GM18508 (cell line): ENCODE results near the gene NPIPA3.
"Not testable (repeated sequence)": the region's sequence is repeated elsewhere in the genome, so short reads cannot be mapped to it uniquely, and the experiment has no call there.

Source experiments
- ATAC-seq: cut with Tn5 transposase; IDR thresholded peaks from one replicate; pipeline ENCODE4 v1.9.1; 2021; ENCODE audit warnings: moderate number of reproducible peaks; ENCODE audit not compliant: insufficient read depth, unreplicated experiment

Gene NPIPA3

GRCh38 chr16:14703156-14704011 lies at the start of gene NPIPA3:
TSS of gene NPIPA3 (plus strand) at chr16:14703411. CDS start at chr16:14708944, 5,533 bp downstream.
- ATAC-seq = peak; percentile 77

GRCh38 chr16:14658063-14658462 lies 45.1 kb upstream of the NPIPA3 start:
- no peak for ATAC-seq

DNA sequence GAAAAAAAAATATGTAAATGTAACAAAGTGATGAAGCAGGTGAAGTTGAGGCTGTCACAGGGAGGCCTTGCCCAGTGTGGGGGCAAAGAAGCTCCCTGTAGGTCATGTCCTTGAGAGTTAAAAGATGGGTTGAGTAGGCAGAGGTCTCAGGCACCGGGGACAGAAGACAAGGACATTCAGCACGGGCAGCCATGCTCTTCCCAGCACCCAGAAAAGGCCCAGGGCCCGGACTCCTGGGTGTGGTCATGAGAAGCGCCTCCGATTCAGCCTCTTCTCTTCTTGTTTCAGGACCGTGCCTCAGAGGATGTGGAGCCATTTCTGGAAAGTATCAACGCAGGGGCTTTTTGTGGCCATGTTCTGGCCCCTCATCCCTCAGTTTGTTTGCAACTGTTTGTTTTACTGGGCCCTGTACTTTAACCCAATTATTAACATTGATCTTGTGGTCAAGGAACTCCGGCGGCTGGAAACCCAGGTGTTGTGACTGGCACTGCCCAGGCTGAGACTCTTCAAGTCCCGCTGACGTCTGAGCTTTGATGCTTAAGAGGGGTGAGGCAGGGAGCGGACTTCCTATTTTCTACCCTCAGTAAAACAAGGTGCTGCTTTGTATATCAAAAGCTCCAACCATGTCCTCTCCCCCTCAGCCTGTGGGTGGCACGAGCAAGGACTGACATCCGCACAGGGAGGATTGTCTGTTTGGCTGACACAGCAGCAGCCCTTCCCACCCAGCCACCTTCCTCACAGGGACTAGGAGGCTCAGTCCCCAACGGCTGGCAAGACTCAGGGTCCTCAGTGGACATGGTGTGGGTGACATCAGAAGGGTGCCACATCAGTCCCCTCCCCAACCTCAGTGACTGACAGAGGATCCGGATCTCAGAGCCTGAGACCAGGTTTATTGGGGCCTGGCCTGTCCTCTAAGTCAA lies 35.6 kb upstream of the NPIPA3 start:
- ATAC-seq = no peak

GRCh38 chr16:14668556-14669223 lies 34.5 kb upstream of the NPIPA3 start:
- ATAC-seq = no peak

DNA sequence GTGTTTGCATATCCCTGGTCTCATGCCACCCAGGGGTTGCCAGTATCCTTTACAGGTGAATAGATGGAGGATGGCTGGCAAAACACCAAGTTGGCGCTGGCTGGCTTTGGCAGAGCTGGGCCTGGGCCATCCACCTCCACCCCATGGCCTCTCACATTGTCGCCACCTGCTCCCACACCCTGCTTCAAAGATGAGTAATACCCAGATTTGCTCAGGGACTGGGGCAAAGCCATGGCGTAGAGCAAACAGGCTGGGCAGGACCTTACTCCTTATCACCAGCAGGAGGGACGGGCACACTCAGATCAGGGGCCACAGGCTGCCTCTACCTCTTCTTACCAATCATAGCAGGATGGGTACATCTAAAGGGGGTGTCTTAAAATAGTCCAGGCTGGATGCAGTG lies 33.4 kb upstream of the NPIPA3 start:
- no peak for ATAC-seq

- no peak for ATAC-seq
These were observed 30.7 kb upstream of the NPIPA3 start for GRCh38 chr16:14672403-14672971.

- ATAC-seq = no peak
These were observed 26.6 kb upstream of the NPIPA3 start for GRCh38 chr16:14676633-14677032.

GRCh38 chr16:14677627-14678026 lies 25.6 kb upstream of the NPIPA3 start:
- ATAC-seq = no peak

DNA sequence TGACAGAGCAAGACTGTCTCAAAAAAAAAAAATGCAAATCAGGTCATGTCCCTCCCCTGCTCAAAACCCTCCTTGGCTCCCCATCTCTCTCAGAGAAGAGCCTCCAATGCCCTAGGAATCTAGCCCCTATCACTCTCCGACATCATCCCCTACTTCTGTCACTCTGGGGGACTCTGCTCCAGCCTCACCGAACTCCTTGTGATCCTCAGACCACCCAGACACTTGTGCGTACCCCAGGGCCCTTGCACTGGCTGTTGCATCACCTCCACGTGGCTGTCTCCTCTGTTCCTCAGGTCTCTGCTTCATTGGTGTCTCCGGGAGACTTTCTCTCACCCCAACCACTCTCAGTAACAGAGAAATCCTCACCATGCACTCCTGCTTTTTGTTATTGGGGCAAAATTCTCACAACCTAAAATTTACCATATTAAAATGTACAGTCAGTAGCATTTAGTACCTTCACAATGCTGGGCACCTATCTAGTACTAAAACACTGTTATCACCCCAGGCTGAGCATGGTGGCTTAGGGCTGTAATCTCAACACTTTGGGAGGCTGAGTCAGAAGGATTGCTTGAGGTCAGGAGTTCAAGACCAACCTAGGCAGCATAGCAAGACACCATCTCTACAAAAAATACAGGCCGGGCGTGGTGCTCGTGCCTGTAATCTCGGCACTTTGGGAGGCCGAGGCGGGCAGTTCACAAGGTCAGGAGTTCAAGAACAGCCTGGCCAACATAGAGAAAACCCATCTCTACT lies 24.3 kb upstream of the NPIPA3 start:
- ATAC-seq = no peak

DNA sequence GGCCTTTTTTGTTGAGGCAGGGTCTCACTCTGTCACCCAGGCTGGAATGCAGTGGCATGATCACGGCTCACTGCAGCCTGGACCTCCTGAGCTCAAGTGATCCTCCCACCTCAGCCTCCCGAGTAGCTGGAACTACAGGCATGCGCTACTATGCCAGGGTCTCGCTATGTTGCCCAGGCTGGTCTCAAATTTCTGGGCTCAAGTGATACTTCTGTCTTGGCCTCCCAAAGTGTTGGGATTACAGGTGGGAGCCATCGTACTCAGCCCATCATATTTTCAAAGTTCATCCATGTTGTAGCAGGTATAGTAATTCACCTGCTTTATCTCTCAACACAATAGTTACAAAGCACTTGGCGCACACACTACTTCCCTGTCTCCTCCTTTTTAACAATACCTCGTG lies 22.8 kb upstream of the NPIPA3 start:
- not testable (repeated sequence) for ATAC-seq

DNA sequence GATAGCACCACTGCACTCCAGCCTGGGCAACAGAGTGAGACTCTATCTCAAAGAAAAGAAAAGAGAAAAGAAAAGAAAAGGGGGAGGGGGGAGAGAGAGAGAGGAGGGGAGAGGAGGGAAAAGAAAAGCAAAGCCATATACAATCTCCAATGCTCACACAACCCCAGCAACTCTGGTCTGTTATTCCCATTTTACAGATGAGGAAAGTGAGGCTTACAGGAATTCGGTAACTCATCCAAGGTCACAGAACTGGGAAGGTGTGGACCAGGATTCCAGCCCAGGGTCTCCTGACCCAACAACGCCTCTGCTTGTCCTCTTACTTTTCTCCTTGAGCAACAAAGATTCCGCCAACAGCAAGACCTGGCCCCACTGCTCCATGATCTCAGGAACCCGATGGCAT lies 22.1 kb upstream of the NPIPA3 start:
- ATAC-seq = no peak

DNA sequence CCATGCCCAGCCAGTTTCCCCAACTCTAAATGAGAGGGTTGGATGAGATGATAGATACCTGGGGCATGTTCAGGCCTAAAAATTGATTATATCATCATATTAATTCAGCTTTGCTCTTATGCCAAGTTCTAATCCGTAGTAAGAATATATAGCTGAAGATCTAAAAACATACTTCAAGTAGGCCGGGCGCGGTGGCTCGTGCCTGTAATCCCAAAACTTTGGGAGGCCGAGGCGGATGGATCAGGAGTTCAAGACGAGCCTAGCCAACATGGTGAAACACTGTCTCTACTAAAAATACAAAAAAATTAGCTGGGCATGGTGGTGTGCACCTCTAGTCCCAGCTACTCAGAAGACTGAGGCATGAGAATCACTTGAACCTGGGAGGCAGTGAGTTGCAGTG lies 21.1 kb upstream of the NPIPA3 start:
- ATAC-seq = no peak

- not testable (repeated sequence) for ATAC-seq
These were observed 17.1 kb upstream of the NPIPA3 start for GRCh38 chr16:14685870-14686793.

- ATAC-seq = not testable (repeated sequence)
These were observed 9.1 kb upstream of the NPIPA3 start, which contains the start of gene PLA2G10 for GRCh38 chr16:14694129-14694528. TSS of gene PLA2G10 (minus strand) at chr16:14694308. CDS start at chr16:14694229, 79 bp downstream.

GRCh38 chr16:14701859-14702258 lies 1.4 kb upstream of the NPIPA3 start:
- not testable (repeated sequence) for ATAC-seq

DNA sequence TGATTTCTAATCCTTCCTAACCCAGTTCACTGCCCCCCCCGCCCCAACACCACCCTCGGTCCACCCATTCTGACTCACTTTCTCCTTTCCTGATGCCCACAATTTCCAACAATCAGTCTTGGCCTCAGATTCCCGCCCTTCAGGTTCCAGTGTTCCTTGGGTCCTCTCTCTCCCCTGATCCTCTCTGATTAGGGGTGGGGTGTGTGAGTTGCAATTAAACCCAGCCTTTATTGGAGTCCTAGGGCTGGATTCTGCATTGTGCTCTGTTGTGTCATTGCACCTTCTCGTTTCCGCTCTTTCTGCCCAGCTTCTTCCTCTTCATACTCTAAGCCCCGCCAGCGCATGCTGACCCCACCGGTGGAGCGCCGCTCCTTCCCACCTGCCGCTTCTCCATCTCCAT lies 539 bp upstream of the NPIPA3 start:
- not testable (repeated sequence) for ATAC-seq

- ATAC-seq = not testable (repeated sequence)
These were observed 30.0 kb downstream of the NPIPA3 start for GRCh38 chr16:14733233-14733632.

DNA sequence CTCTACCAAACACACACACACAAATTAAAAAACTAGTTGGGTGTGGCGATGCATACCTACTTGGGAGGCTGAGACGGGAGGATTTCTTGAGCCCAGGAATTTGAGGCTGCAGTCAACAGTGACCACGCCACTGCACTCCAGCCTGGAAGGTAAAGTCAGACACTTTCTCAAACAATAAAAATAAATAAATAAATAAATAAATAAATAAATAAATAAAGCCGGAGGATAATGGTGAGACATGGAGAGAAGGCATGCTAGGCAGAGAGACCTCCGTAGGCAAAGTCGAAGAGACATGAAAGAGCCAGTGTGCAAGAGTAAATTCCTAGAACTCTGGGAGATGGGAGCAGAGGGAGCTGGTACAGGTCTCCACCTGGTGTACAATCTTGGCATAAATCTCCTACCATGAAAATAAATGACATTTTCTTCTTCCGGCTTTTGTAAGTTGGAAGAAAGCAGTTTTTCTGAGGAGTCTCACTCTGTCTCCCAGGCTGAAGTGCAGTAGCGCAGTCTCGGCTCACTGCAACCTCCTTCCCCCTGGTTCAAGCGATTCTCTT lies 37.7 kb downstream of the NPIPA3 start:
- ATAC-seq = not testable (repeated sequence)
